Activated CD4-positive, alpha-beta T cell treated with anti-CD3 and anti-CD28 coated beads, Interleukin-2, amount 50 U/mL, for 1 hour (primary cell): ENCODE data around the gene IL1RN.

Source experiments
- DNase-seq: peaks from one replicate; pipeline ENCODE4 v3.0.0-alpha.2; 2020

The IL1RN gene

DNA sequence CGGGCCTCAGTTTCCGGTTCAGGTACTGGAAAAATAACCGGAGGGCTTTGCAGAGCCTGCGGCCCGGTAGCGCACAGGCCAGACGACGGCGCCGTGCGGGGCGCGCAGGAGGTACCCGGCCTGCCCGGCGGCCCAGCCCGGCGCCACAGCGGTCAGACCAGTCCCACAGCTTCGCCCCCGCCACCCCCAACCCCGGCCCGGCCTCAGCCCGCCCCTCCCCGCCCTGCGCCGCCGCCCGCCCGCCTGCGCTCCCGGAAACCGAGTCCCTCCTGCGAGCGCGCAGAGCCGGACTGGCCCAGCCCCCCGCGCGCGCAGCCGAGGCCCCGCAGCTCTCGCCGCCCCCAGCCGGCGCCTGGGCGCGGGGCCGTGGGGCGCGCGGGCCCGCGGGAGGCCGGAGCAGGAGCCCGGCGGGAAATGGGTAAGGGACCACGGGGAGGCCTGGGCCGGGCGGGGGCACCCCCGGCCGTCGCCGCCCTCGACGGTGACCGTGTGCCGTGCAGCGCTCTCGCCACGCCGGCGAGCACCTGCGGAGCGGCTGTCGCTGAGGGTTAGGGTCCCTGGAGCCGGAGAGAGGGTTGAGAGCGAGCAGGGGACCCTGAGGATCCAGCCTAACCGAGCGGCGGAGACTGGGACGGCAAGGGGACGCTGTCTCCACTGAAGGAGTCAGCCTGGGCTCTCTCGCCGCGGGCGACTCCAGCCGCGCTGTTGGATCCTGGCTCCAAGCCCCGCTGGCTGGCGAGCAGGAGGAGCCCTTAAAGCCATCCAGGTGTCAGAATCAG is 29.9 kb downstream of the IL1RN start:
- DNase-seq, result peak; percentile 37

GRCh38 chr2:113157897-113158753 is 30.7 kb downstream of the IL1RN start:
- DNase-seq, result no peak

DNA sequence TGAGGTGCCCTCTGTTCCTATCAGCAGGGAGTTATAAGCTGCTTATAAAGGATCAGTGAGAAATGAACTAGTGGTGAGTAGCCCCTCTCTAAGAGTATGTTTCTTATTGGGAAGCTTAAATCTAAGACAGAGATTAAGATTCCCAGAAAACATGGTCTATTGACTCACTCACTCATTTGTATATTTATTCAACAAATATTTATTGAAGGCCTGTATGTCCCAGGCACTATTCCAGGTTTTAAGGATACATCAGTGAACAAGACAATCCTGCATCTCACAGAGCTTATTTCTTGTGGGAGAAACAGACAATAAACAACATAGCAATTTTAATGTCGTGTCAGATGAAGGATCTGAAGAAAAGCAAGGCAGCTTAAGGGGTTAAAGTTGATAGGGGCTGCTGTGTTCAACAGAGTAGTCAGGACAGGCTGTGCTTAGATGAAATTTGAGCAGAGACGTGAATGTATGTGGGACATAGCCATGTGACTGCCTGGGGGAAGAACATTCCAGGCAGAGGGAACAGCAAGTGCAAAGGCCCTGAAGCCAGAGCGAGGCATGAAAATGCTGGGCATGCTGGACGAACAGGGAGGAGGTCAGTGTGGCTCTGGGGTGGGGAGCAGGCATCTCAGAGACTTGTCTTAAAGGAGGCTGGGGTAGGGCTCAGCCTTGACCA is 31.6 kb downstream of the IL1RN start:
- DNase-seq, result no peak

GRCh38 chr2:113160248-113160647 is 32.9 kb downstream of the IL1RN start:
- no peak for DNase-seq

DNA sequence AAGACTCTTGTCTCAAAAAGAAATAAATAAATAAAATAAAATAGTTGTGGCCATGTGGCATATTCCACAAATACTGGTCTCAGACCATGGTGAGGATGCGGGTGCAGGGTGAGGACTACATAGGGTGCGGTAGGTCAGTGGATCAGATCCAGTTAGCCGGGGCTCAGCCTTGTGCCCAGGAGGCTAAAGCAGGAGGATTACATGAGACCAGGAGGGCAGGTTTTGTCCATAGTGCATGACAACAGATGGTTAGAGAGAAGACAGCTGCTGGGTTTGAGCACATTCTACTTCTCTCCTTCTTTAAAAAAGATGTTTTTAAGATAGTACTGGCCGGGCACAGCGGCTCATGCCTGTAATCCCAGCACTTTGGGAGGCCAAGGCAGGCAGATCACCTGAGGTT is 33.6 kb downstream of the IL1RN start:
- DNase-seq, result no peak

- no peak for DNase-seq
Measured at GRCh38 chr2:113162173-113162572, 34.8 kb downstream of the IL1RN start.

GRCh38 chr2:113162869-113163268 is 35.5 kb downstream of the IL1RN start:
- DNase-seq, result no peak

- no peak for DNase-seq
Measured at GRCh38 chr2:113164215-113164929, 37.0 kb downstream of the IL1RN start.

DNA sequence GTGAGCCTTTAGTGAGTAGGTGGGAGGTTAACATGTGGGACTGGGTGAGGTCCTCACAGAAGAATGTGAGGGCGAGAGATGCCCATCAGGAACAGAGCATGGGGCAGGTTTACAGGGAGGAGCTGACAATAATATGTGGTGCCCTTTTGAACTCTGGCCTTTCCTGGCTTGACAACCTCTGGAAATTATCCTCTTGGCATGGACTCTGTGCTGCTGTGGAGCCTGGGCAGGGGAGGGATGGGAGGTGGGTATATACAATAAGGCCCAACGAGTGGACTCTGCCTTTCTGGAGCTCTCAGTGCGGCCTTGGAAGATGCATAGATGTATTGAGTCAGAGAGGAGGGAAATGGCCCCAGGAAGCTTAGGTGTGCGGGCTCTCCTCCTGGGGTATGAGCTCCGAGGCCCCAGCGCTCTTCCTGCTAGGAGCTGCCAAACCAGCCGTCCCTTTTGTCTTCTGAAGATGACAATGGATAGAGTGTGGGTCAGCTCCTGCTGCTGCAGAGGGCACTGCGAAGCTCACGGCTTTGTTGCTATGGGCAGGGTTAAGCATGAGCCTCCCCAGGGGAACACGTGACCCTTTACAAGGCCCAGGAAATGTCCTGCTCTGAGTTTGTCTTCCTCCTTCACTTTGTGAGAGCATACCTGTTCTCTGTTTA is 37.7 kb downstream of the IL1RN start:
- no peak for DNase-seq

DNA sequence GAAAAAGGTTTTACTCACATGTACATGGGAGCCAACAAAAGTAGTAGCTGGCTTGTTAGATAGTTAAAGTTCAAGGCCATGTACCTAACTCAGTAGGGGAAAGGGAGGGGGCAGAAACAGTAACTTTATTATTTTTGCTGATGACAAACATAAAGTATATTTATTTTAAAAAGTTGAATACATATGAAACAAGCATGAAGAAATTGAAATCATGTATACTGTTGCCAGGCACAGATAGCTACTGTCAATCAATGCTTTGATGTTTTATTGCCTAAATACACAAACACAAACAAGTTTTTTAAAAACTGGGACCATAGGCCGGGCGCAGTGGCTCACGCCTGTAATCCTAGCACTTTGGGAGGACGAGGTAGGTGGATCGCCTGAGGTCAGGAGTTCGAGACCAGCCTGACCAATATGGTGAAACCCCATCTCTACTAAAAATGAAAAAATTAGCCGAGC is 38.8 kb downstream of the IL1RN start:
- no peak for DNase-seq

DNA sequence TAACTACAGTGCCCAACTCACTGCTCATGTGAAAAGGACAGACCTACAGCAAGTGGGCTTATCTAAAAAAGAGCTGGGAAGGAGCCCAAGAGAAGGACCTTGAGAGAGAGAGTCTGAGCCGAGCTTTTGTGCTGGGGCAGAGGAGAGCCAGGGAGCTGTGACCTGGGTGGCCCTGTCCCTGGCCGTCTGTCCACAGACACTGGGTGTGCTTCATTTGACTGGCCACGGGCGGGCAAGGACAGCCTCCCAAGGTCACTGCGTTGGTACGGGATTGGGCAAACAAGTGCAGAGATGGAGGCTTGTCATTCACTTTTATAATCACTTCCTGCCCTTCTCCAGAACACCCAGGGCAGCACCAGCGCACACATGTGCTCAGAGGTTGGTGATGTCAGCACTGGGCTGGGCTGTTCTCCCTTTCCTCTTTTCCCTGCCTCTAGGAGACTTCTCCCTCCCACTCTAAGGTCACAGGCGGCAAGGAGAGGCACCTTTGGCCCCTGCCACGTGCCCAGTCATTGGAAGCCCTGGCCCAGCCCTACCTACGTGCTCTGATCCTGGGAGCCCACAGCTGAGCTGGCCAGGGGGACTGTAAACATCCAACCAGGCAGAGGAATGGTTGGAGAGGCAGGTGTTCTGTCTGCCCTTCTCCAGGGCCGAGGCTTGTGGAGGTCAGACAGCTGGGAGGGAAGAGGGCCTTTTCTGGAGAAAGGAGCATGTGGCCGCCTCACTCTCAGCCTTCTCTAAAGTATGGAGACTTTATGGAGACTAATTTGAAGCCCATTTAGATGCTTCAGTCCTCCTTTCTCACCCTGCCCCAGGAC is 39.9 kb downstream of the IL1RN start:
- DNase-seq, result peak; percentile 32

GRCh38 chr2:113167962-113168340 is 40.6 kb downstream of the IL1RN start:
- DNase-seq, result no peak

DNA sequence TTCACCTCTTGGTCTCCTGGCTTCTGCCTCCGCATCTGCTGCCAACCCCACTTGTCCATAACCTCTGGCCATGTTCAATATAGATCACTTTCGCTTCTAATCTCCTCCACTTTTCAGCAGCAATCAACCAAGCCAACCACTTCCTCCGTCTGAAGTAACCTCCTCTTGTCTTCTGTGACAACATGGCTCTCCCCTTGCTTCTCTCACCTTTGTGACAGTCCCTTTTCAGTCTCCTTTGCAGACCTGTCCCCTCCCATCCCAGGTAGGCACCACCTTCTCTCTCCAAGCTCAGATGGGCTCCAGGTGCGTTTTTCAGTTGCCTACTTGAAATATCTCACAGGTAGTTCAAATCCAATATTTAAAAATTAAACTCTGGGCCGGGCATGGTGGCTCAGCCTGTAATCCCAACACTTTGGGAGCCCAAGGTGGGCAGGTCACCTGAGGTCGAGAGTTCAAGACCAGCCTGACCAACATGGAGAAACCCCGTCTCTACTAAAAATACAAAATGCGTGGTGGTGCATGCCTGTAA is 41.7 kb downstream of the IL1RN start:
- DNase-seq, result no peak

GRCh38 chr2:113169586-113169985 is 42.2 kb downstream of the IL1RN start:
- no peak for DNase-seq

DNA sequence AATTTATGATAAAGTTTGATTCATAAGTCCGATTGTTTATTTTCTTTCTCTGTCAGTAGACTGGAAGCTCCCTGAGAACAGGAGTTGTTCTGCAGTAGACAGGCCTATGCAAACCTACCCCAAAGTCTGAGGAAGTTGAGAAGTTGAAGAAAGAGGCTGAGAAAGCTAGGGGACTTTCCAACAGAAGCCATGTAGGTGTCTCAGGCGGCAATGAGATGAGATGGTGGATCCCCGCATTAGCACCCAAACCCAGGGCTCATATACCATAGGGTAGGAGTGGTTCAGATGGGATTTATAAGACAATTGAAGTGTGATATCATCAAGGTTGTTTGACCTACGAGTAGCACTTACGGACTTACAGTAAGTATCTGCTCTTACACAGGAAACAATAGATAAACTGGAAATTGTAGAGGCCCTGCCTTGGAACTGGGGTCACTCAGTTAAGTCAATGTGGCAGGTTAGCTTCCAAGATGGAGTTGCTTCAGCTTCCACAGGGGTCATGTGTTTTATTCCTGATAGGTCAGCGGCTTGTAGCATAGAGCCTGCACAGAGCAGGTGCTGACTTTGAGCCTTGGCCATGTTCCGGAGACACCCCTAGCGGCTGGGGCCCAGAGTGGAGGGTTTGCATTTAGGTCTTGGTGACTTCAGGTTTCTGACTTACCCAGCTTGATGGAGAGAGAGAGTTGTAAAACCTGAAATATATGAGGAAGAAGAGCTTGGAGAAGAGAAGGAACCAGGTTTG is 44.1 kb downstream of the IL1RN start:
- no peak for DNase-seq

DNA sequence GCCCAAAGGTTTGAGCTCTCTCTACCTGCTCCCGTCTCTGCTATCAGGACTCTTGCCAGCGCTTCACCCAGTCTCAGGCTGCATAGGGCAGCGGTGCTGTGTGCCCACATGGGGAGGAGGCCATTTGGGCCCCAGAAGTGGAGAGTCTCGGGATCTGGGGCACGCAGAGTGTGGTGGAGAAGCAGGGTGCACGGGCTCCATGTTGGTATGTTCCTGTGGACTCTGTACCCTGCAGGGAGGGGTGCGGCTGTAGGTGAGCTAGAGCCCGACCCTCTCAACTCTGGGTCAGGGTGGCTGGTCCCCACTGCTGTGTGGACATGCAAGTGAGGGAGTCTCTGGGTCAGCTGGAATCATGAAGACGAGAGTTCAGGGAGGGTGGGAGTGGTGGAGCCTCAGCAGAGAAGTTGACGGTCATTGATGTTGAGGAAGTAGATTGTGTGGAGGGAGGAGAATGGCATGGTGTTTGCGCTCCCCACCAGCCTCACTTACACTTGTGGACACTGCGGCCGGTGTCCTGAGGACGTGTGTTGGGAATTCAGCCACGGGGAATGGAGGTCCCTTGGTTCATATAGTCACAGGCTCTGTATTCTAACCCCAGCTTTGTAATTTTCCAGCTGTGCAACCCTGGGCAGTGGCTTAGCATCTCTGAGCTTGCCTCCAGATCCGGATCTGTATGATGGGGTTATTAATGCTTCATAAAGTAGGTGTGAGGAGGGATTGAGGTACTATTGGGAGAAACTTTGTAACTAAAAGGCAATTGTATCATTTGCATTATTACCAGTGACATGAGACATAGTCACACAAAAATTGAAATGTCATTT is 45.5 kb downstream of the IL1RN start:
- no peak for DNase-seq

GRCh38 chr2:113173542-113174375 is 46.4 kb downstream of the IL1RN start, which contains the start of gene PSD4:
TSS of gene PSD4 (plus strand) at chr2:113173971. CDS start at chr2:113182457, 8,486 bp downstream.
- DNase-seq, result peak; percentile 83

DNA sequence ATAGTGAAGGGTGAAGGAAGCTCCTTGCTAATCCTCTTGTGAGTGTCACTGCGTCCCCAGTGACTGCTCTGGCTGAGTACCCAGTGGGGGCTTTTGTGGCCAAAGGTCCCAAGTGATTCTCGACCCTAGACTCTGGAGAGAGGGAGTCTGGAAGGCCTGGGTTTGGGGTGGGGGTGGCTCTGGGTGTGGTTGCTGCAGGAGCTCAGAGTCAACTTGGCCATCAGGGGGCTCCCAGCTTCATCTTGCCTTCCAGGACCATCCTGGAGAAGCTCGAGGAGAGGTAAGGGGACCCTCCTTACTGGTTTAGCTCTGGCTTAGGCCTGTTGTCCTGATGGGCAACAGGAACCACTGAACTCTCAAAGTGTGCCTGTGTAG is 47.0 kb downstream of the IL1RN start:
- no peak for DNase-seq
